ENCODE results near the gene LIPC.
A peak's percentile ranks its signal among the peaks of the same experiment; 100 is the strongest.

The LIPC gene

GRCh38 chr15:58535894-58536293, 104.1 kb downstream of the LIPC start:
- H2AK5ac ChIP-seq (ENCODE audit: low read depth, low read length) = no peak overlapping the region
- H3K23ac ChIP-seq (ENCODE audit: low read depth, low read length, poor library complexity) = no peak overlapping the region
- no peak overlapping the region for H3K18ac ChIP-seq (ENCODE audit: low read length)
- H2BK120ac ChIP-seq (ENCODE audit: low read depth, low read length) = no peak overlapping the region
- H3K4me3 ChIP-seq (ENCODE audit: low read length in 2 of 2) = no peak overlapping the region
- DNase-seq (ENCODE audit: low spot score) = no peak
- H3K4me2 ChIP-seq (ENCODE audit: insufficient read depth, low read length, poor library complexity, severe bottlenecking) = no peak overlapping the region
- no peak overlapping the region for H2BK12ac ChIP-seq (ENCODE audit: low read length)
- no peaks in the 10 kb centered on the region for H3K9me3 ChIP-seq (replicated peaks in 1 of 2; ENCODE audit: control insufficient read depth in 2 of 2, insufficient read depth in 1 of 2, low read depth in 1 of 2, low read length in 2 of 2)
- H3K79me1 ChIP-seq (ENCODE audit: low read depth, low read length) = no peaks in the 10 kb centered on the region
- H2BK5ac ChIP-seq (ENCODE audit: low read length) = no peak overlapping the region
- H2BK15ac ChIP-seq (ENCODE audit: low read length) = no peak overlapping the region
- H4K8ac ChIP-seq (ENCODE audit: low read depth, low read length) = no peak overlapping the region
- no peak overlapping the region for H3K27ac ChIP-seq (replicated peaks; ENCODE audit: low read length)
- H3K36me3 ChIP-seq (replicated peaks in 1 of 2; ENCODE audit: control insufficient read depth in 2 of 2, insufficient read depth in 2 of 2, low read length in 2 of 2) = no peaks in the 10 kb centered on the region
- WGBS, 2 donors (ENCODE audit: extremely low coverage in 2 of 2, insufficient read length in 2 of 2, insufficient replicate concordance in 1 of 2) = no CpG with 5 or more reads among the region's 6 CpGs
- H3K14ac ChIP-seq (ENCODE audit: low read length) = no peak overlapping the region
- no peak overlapping the region for H4K91ac ChIP-seq (ENCODE audit: low read depth, low read length, poor library complexity)
- no peak overlapping the region for H3K9ac ChIP-seq (ENCODE audit: low read depth, low read length, poor library complexity)
- no peak overlapping the region for H3K4ac ChIP-seq (ENCODE audit: low read length)
- no peaks in the 10 kb centered on the region for H3K27me3 ChIP-seq (ENCODE audit: control insufficient read depth in 3 of 3, insufficient read depth in 3 of 3, low read depth in 1 of 3, low read length in 3 of 3)
- H3K4me1 ChIP-seq (ENCODE audit: control insufficient read depth in 2 of 2, insufficient read depth in 1 of 2, low read depth in 1 of 2, low read length in 2 of 2) = peaks cover 5 to 20% of the 10 kb centered on the region in 2 donors
- H2AFZ ChIP-seq (ENCODE audit: low read length) = no peak overlapping the region

DNA sequence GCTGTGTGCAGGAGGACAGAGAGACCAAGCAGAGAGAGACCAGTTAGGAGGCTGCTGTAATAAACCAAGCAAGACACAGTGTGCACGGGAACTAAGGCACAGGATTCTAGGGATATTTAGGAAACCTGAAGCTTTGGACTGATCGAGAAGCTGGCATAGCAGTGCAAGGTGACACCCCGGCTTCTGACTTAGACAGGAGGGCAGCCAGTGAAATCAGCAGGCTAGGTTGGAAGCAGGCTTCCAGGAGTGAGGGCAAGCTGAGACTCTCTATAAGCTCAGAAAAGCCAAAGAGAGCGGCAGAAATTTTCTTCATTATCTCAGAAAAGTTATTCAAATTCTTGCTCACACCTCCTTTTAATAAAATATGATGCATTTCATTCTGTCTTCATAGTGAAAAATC, 104.6 kb downstream of the LIPC start:
- Histone ChIP-seq H3K9ac (ENCODE audit: low read depth, low read length, poor library complexity) (no peak overlapping the region), H2BK120ac (ENCODE audit: low read depth, low read length) (no peak overlapping the region), H4K8ac (ENCODE audit: low read depth, low read length) (no peak overlapping the region), H3K27me3 (ENCODE audit: control insufficient read depth in 3 of 3, insufficient read depth in 3 of 3, low read depth in 1 of 3, low read length in 3 of 3) (no peaks in the 10 kb centered on the region), H3K18ac (ENCODE audit: low read length) (no peak overlapping the region), H3K4ac (ENCODE audit: low read length) (no peak overlapping the region), H2BK15ac (ENCODE audit: low read length) (no peak overlapping the region), H3K4me2 (ENCODE audit: insufficient read depth, low read length, poor library complexity, severe bottlenecking) (no peak overlapping the region), H2BK5ac (ENCODE audit: low read length) (no peak overlapping the region), H3K36me3 (replicated peaks in 1 of 2; ENCODE audit: control insufficient read depth in 2 of 2, insufficient read depth in 2 of 2, low read length in 2 of 2) (no peaks in the 10 kb centered on the region), H2AFZ (ENCODE audit: low read length) (no peak overlapping the region), H2AK5ac (ENCODE audit: low read depth, low read length) (no peak overlapping the region), H2BK12ac (ENCODE audit: low read length) (no peak overlapping the region), H3K27ac (replicated peaks; ENCODE audit: low read length) (no peak overlapping the region), H3K14ac (ENCODE audit: low read length) (no peak overlapping the region), H3K4me3 (ENCODE audit: low read length in 2 of 2) (no peak overlapping the region), H4K91ac (ENCODE audit: low read depth, low read length, poor library complexity) (no peak overlapping the region), H3K4me1 (ENCODE audit: control insufficient read depth in 2 of 2, insufficient read depth in 1 of 2, low read depth in 1 of 2, low read length in 2 of 2) (peaks cover 5 to 20% of the 10 kb centered on the region in 2 donors), H3K9me3 (replicated peaks in 1 of 2; ENCODE audit: control insufficient read depth in 2 of 2, insufficient read depth in 1 of 2, low read depth in 1 of 2, low read length in 2 of 2) (no peaks in the 10 kb centered on the region), H3K79me1 (ENCODE audit: low read depth, low read length) (no peaks in the 10 kb centered on the region), H3K23ac (ENCODE audit: low read depth, low read length, poor library complexity) (no peak overlapping the region)
- no CpG with 5 or more reads among the region's 4 CpGs for WGBS, 2 donors (ENCODE audit: extremely low coverage in 2 of 2, insufficient read length in 2 of 2, insufficient replicate concordance in 1 of 2)
- DNase-seq (ENCODE audit: low spot score) = no peak

DNA sequence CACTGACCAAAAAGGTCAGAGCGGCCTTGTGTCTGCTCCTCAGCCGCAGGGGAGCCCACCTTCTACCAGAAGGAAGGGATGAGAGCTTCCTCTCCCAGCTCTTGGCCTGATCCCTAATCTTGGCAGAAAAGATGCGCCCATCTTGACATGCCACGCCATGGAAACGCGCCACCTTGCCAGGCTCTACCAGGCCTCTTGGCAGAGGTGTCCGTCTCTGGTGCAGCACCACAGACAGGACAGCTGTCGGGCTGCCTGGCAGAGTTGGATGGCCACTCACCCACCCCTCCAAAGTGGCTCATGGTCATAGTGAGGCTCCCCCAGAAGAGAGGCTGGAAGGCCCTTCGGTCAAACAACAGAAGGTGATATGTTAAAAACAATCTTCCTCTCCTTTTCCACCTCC, 105.2 kb downstream of the LIPC start:
- Histone ChIP-seq H2AK5ac (ENCODE audit: low read depth, low read length) (no peak overlapping the region), H3K79me1 (ENCODE audit: low read depth, low read length) (no peaks in the 10 kb centered on the region)

DNA sequence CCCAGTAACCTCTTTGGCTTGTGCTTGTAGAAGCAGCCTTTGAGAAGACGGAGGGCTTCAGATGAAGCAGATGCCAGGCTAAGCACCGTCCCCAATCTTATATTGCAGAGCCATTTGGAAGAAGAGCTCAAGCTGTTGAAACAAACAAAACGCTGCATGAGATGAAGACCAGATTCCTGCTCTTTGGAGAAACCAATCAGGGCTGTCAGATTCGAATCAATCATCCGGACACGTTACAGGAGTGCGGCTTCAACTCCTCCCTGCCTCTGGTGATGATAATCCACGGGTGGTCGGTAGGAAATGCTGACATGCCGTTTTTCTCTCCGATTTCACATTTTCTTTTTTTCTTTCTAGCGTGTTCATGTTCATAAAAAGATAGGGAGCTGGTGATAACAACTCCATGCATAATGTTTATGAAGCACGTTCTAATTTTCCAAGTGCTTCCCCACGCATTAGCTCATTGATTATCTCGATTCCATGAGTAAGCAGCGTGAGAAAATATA, 106.5 kb downstream of the LIPC start:
- Histone ChIP-seq H2AFZ (ENCODE audit: low read length) (no peak overlapping the region), H2BK15ac (ENCODE audit: low read length) (no peak overlapping the region), H3K27ac (replicated peaks; ENCODE audit: low read length) (no peak overlapping the region), H3K9ac (ENCODE audit: low read depth, low read length, poor library complexity) (no peak overlapping the region), H3K4me2 (ENCODE audit: insufficient read depth, low read length, poor library complexity, severe bottlenecking) (no peak overlapping the region), H3K14ac (ENCODE audit: low read length) (no peak overlapping the region), H3K4me3 (ENCODE audit: low read length in 2 of 2) (no peak overlapping the region), H3K79me1 (ENCODE audit: low read depth, low read length) (no peaks in the 10 kb centered on the region), H2BK5ac (ENCODE audit: low read length) (no peak overlapping the region), H4K8ac (ENCODE audit: low read depth, low read length) (no peak overlapping the region), H3K4ac (ENCODE audit: low read length) (no peak overlapping the region), H3K36me3 (replicated peaks in 1 of 2; ENCODE audit: control insufficient read depth in 2 of 2, insufficient read depth in 2 of 2, low read length in 2 of 2) (no peaks in the 10 kb centered on the region), H2AK5ac (ENCODE audit: low read depth, low read length) (no peak overlapping the region), H4K91ac (ENCODE audit: low read depth, low read length, poor library complexity) (no peak overlapping the region), H2BK120ac (ENCODE audit: low read depth, low read length) (no peak overlapping the region), H3K23ac (ENCODE audit: low read depth, low read length, poor library complexity) (no peak overlapping the region), H3K9me3 (replicated peaks in 1 of 2; ENCODE audit: control insufficient read depth in 2 of 2, insufficient read depth in 1 of 2, low read depth in 1 of 2, low read length in 2 of 2) (no peaks in the 10 kb centered on the region), H3K4me1 (ENCODE audit: control insufficient read depth in 2 of 2, insufficient read depth in 1 of 2, low read depth in 1 of 2, low read length in 2 of 2) (peaks cover 5 to 20% of the 10 kb centered on the region in 2 donors), H2BK12ac (ENCODE audit: low read length) (no peak overlapping the region), H3K18ac (ENCODE audit: low read length) (no peak overlapping the region), H3K27me3 (ENCODE audit: control insufficient read depth in 3 of 3, insufficient read depth in 3 of 3, low read depth in 1 of 3, low read length in 3 of 3) (no peaks in the 10 kb centered on the region)
- no peak for DNase-seq (ENCODE audit: low spot score)
- WGBS, 2 donors (ENCODE audit: extremely low coverage in 2 of 2, insufficient read length in 2 of 2, insufficient replicate concordance in 1 of 2) = no CpG with 5 or more reads among the region's 16 CpGs

More for the DNA sequence above, 105.2 kb downstream of the LIPC start:
- Histone ChIP-seq H4K8ac (ENCODE audit: low read depth, low read length) (no peak overlapping the region), H3K9me3 (replicated peaks in 1 of 2; ENCODE audit: control insufficient read depth in 2 of 2, insufficient read depth in 1 of 2, low read depth in 1 of 2, low read length in 2 of 2) (no peaks in the 10 kb centered on the region), H3K27me3 (ENCODE audit: control insufficient read depth in 3 of 3, insufficient read depth in 3 of 3, low read depth in 1 of 3, low read length in 3 of 3) (no peaks in the 10 kb centered on the region), H2BK15ac (ENCODE audit: low read length) (no peak overlapping the region), H3K4me3 (ENCODE audit: low read length in 2 of 2) (no peak overlapping the region), H3K36me3 (replicated peaks in 1 of 2; ENCODE audit: control insufficient read depth in 2 of 2, insufficient read depth in 2 of 2, low read length in 2 of 2) (no peaks in the 10 kb centered on the region), H2BK5ac (ENCODE audit: low read length) (no peak overlapping the region), H2AFZ (ENCODE audit: low read length) (no peak overlapping the region), H3K23ac (ENCODE audit: low read depth, low read length, poor library complexity) (no peak overlapping the region), H3K14ac (ENCODE audit: low read length) (no peak overlapping the region), H3K18ac (ENCODE audit: low read length) (no peak overlapping the region), H3K4ac (ENCODE audit: low read length) (no peak overlapping the region), H3K4me2 (ENCODE audit: insufficient read depth, low read length, poor library complexity, severe bottlenecking) (no peak overlapping the region), H3K4me1 (ENCODE audit: control insufficient read depth in 2 of 2, insufficient read depth in 1 of 2, low read depth in 1 of 2, low read length in 2 of 2) (peaks cover 5 to 20% of the 10 kb centered on the region in 2 donors), H4K91ac (ENCODE audit: low read depth, low read length, poor library complexity) (no peak overlapping the region), H2BK120ac (ENCODE audit: low read depth, low read length) (no peak overlapping the region), H2BK12ac (ENCODE audit: low read length) (no peak overlapping the region), H3K27ac (replicated peaks; ENCODE audit: low read length) (no peak overlapping the region), H3K9ac (ENCODE audit: low read depth, low read length, poor library complexity) (peak overlapping the region; percentile 7)
- WGBS, 2 donors (ENCODE audit: extremely low coverage in 2 of 2, insufficient read length in 2 of 2, insufficient replicate concordance in 1 of 2) = no CpG with 5 or more reads among the region's 9 CpGs
- no peak for DNase-seq (ENCODE audit: low spot score)

Data from neuronal stem cell (in vitro differentiated cells).